Osteocyte (in vitro differentiated cells): ENCODE results near the gene VCL. TPM values are rescaled to one million over a fixed set of nuclear protein-coding genes. Genes with fewer than 3 reads are reported as not detected.
A peak's percentile ranks its signal among the peaks of the same experiment; 100 is the strongest.

Experiments
- DNase-seq: peaks from one replicate; pipeline ENCODE4 v3.0.0; 2021; ENCODE audit warnings: mixed read lengths; ENCODE audit not compliant: unreplicated experiment; ENCODE audit errors: extremely low spot score
- H3K27ac Mint-ChIP-seq: one replicate; pipeline ENCODE4 v1.8.0; 2021; ENCODE audit warnings: mild to moderate bottlenecking, mixed read lengths; ENCODE audit not compliant: unreplicated experiment
- H3K27me3 Mint-ChIP-seq: one replicate; pipeline ENCODE4 v1.8.0; 2021; ENCODE audit warnings: mixed read lengths; ENCODE audit not compliant: unreplicated experiment
- H3K36me3 Mint-ChIP-seq: one replicate; pipeline ENCODE4 v1.8.0; 2021; ENCODE audit warnings: mixed read lengths; ENCODE audit not compliant: unreplicated experiment
- H3K4me1 Mint-ChIP-seq: one replicate; pipeline ENCODE4 v1.8.0; 2021; ENCODE audit warnings: mixed read lengths; ENCODE audit not compliant: unreplicated experiment
- H3K4me3 Mint-ChIP-seq: one replicate; pipeline ENCODE4 v1.8.0; 2021; ENCODE audit warnings: mild to moderate bottlenecking, moderate library complexity, mixed read lengths; ENCODE audit not compliant: unreplicated experiment
- H3K9me3 Mint-ChIP-seq: one replicate; pipeline ENCODE4 v1.8.0; 2021; ENCODE audit warnings: mixed read lengths; ENCODE audit not compliant: unreplicated experiment
- CTCF ChIP-seq: fragments of 200-600 bp; sonication (generic); IDR thresholded peaks from 2 replicates; pipeline ENCODE4 v1.5.0; 2021; ENCODE audit warnings: antibody characterized with exemption, mild to moderate bottlenecking, moderate library complexity
- total RNA-seq: library from RNA; stranded (reverse); gene quantifications from 2 replicates; pipeline ENCODE4 v1.2.1, GENCODE V29; 2021

Gene VCL
- total RNA-seq, 1 donor from 2014 or later, result 338 TPM

- no peak for DNase-seq
- Mint-ChIP-seq H3K27me3 (no peaks in the 10 kb centered on the region), H3K36me3 (peaks cover 61% of the 10 kb centered on the region), H3K27ac (peak overlapping the region; percentile 61), H3K4me1 (no peaks in the 10 kb centered on the region), H3K4me3 (no peak overlapping the region), H3K9me3 (no peaks in the 10 kb centered on the region)
- no peak for TF ChIP-seq CTCF
Measured at GRCh38 chr10:74097776-74098175, 99.9 kb downstream of the VCL start.

GRCh38 chr10:74099420-74099819 lies 101.5 kb downstream of the VCL start:
- Mint-ChIP-seq H3K4me3 (no peak overlapping the region), H3K9me3 (no peaks in the 10 kb centered on the region), H3K36me3 (peaks cover 69% of the 10 kb centered on the region), H3K27me3 (no peaks in the 10 kb centered on the region), H3K4me1 (no peaks in the 10 kb centered on the region), H3K27ac (peak overlapping the region; percentile 53)
- no peak for DNase-seq
- no peak for TF ChIP-seq CTCF

GRCh38 chr10:74099836-74100235 lies 101.9 kb downstream of the VCL start:
- H3K9me3 Mint-ChIP-seq, result no peaks in the 10 kb centered on the region
- H3K4me3 Mint-ChIP-seq, result no peak overlapping the region
- peak overlapping the region; percentile 53 for H3K27ac Mint-ChIP-seq
- H3K4me1 Mint-ChIP-seq, result no peaks in the 10 kb centered on the region
- peaks cover 69% of the 10 kb centered on the region for H3K36me3 Mint-ChIP-seq
- TF ChIP-seq CTCF, result no peak
- no peaks in the 10 kb centered on the region for H3K27me3 Mint-ChIP-seq
- no peak for DNase-seq

GRCh38 chr10:74103560-74104258 lies 105.8 kb downstream of the VCL start:
- DNase-seq, result no peak
- no peaks in the 10 kb centered on the region for H3K9me3 Mint-ChIP-seq
- peak; percentile 61 for TF ChIP-seq CTCF
- H3K4me3 Mint-ChIP-seq, result no peak overlapping the region
- no peaks in the 10 kb centered on the region for H3K4me1 Mint-ChIP-seq
- H3K36me3 Mint-ChIP-seq, result peaks cover 66% of the 10 kb centered on the region
- peak overlapping the region; percentile 31 for H3K27ac Mint-ChIP-seq
- no peaks in the 10 kb centered on the region for H3K27me3 Mint-ChIP-seq

- Mint-ChIP-seq H3K27me3 (no peaks in the 10 kb centered on the region), H3K4me3 (no peak overlapping the region), H3K27ac (peak overlapping the region; percentile 31), H3K36me3 (peaks cover 66% of the 10 kb centered on the region), H3K4me1 (no peaks in the 10 kb centered on the region), H3K9me3 (no peaks in the 10 kb centered on the region)
- DNase-seq, result no peak
- TF ChIP-seq CTCF, result no peak
Measured at GRCh38 chr10:74104480-74104879, 106.6 kb downstream of the VCL start.
